Activated CD4-positive, alpha-beta T cell treated with anti-CD3 and anti-CD28 coated beads, Interleukin-2, amount 50 U/mL, for 1 hour (primary cell): ENCODE results near the gene MACROD2.
"Not testable (repeated sequence)": the region's sequence is repeated elsewhere in the genome, so short reads cannot be mapped to it uniquely, and the experiment has no call there.

Source experiments
- DNase-seq: peaks from one replicate; pipeline ENCODE4 v3.0.0-alpha.2; 2020

Gene MACROD2

GRCh38 chr20:15986690-15987089, 1991.4 kb downstream of the MACROD2 start:
- no peak for DNase-seq

DNA sequence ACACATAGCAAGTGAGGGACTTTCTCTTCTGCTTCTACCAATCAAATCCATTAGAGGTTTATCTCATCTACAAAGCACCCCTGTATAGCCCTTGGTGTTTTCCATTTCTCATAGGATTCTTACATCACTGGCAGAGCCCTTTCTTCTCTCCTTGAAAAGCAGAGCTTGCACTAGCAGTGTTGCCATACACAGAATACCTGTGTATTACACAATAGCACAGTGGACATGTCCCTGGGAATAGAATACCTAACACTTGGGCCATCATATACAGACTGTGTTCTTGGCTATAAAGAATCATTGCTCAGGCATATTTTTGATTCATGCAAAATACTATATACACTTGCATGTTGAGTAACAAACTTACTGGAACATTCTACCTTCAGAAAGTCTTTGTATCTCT, 1996.0 kb downstream of the MACROD2 start:
- no peak for DNase-seq

DNA sequence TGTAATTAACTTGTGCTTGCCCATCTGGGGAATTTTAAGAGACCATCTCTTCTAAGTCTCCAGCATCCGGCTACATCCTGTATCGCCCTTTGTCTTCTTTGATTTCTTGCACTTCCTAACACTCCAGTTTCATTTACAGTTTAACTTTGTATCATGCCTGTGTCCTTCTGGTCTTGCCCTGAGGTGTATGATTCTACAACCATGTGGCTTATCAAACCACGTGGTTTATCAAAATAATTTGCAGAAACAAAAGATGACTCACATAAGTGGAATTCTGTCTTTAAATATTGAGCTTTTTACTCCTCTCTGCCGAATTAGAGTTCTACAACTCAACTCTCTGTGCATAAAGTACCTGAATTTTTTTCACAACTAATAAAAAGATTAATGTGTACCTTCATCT, 1997.2 kb downstream of the MACROD2 start:
- DNase-seq, result no peak

DNA sequence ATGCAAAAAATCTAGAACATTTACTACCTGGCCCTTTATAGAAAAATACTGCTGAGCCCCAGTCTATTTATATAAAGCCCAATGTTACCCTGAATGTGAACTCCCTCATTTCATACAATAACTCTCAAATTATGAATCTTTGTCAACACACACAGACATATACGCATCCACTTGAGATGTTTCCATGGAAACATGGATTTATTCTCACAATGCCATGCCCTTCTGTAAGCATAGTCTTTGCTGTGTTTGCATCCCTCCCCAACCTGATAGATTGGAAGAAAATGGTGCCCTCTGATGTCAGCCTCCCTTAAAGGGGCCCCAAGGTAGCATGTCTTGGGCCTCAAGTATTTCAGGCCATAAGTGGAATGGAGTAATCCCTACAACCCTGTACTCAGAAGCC, 2004.8 kb downstream of the MACROD2 start:
- no peak for DNase-seq

DNA sequence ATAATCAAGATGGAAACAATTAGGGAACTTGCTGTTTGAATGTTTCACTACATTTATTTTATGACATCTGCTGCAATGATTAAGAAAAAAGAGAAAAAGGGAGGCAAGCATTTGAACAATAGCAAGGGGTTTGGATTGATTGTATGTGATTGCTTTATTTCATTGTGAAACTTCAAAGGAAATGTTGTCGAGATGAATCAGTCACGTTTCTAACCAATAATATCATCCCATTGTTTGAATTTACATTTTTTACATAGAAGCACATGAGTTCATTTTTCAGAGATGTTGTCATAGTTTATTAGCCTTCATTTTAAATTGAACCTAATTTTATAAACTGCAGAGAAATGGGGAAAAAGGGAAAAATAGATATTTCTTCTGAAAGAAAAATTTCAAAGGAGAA, 2006.0 kb downstream of the MACROD2 start:
- DNase-seq, result no peak

- no peak for DNase-seq
Observed at GRCh38 chr20:16003310-16003709, 2008.0 kb downstream of the MACROD2 start.

- no peak for DNase-seq
Observed at GRCh38 chr20:16004108-16004854, 2009.0 kb downstream of the MACROD2 start.

DNA sequence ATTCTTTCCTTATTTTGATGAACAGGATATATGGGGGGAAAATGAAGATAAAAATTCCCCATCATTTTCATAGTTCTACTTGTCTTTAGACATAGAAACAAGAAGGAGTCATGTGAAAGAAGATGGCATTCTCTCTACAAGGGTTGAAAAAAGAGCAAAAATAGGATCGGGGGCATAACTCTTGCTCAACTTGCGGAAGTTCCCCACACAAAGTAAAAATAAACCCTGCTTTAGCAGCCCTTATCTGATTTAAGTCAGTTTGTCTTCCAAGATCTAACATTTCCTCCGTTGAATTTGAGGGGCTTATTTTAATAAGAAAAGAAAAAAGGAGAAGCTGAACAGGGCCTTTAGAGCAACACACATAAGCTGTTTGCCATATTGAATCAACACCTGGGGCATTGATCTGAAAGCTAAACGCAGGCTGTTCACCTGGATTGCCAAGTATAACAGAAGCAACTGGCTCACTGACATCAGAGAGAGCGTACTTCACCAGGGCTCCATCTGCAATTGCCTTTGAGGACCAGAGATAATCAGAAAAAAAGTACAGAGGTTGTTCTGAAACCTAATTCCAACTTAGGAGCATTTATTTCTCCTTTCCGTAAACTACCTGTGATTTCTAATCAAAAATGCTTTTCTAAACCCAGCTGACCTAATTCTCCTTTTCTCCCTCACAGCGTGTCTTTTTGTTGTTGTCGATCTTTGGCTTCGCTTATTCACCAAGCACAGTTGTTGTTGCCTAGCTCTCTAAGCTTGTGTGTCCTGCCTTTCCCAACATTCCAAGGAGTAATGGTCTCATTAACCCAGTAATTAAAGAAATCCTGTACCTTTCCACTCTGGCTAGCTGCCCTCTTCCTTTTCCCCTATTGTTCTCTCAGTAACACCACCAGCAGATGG, 2010.0 kb downstream of the MACROD2 start:
- no peak for DNase-seq

- DNase-seq, result no peak
Observed at GRCh38 chr20:16005915-16006493, 2010.7 kb downstream of the MACROD2 start.

DNA sequence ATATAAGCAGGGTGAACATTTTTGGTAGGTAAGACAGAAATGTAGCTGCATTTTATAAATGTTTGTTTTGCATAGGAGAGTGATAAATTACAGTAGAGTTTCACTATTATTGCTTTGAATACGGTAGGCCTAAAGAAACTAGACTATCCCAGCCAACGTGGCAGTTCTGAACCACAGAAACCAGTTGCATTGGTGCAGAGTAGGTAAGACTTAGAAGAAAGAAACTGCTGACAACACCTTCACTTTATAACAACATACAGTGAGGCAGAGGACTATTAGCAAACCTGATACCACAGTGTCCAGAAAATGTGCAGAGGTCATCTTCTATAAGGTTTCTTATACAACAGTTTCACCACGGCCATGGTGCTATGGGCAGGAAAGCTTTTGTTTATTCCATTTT, 2011.8 kb downstream of the MACROD2 start:
- no peak for DNase-seq

DNA sequence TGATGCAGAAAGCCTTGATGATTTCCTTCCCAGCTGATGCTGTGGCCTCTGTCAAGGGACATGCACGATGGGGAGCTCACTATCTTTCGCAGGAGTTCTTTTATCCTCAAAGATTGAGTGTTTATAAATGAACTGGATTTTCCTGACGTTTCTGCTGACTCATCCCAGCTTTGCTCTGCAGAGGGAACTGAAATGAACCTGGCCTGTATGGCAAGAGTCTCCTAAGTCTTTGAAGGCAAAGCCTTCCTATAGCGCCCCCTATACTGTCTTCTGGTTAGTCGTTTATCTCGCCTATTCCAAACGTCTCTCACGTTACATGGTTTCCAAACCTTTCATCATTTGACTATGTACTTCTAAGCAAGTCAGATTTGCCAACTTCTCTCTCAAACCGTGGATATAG, 2012.6 kb downstream of the MACROD2 start:
- DNase-seq, result no peak

DNA sequence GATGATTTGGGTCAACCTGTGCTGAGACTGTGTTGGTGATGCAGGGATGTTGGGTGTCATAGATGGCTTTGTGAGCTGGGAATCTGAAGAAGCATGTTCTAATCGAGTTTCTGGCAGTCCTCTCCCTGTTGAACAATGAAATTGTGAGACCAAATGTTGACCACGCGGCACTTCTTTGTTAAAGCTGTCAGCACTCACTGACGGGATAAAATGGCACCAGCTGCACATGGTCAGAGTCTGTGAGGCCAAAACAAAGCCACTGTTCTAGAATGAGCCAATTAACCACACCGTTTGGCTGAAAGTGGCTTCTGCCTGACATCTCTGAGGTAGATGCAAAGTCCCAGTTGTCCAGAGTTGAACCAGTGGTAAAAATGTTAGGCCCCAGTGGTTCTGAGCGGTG, 2015.7 kb downstream of the MACROD2 start:
- DNase-seq, result no peak

DNA sequence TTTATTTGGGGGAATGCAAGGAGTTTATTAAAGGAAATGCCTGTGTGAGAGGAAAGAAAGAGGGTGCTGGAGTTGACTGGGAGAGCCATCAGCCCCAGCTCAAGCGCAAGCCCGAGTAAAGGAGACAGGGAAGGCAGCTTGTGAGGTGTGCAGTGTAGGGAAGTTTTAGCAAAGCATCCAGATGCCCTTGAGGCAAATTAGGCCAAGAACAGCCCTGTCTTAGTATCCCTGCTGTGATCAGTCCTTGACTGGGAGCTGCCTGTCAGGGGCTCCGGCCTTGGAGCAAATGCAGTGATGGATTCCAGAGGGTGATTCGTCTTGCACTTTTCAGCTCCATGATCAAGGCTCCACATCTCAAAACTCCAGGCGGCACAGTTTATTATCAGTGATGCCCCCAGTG, 2016.2 kb downstream of the MACROD2 start:
- no peak for DNase-seq

DNA sequence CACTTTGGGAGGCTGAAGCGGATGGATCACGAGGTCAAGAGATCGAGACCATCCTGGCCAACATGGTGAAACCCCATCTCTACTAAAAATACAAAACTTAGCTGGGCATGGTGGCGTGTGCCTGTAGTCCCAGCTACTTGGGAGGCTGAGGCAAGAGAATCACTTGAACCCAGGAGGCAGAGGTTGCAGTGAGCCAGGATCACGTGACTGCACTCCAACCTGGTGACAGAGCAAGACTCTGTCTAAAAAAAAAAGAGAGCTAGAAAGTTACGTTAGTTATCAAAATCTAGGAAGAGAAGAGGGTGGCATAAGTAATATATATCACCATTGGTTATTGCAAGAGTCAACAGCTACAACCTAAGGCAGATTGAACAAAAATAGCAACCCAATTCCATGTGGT, 2017.6 kb downstream of the MACROD2 start:
- not testable (repeated sequence) for DNase-seq

- no peak for DNase-seq
Observed at GRCh38 chr20:16013631-16014030, 2018.3 kb downstream of the MACROD2 start.

- no peak for DNase-seq
Observed at GRCh38 chr20:16014436-16014835, 2019.1 kb downstream of the MACROD2 start.

DNA sequence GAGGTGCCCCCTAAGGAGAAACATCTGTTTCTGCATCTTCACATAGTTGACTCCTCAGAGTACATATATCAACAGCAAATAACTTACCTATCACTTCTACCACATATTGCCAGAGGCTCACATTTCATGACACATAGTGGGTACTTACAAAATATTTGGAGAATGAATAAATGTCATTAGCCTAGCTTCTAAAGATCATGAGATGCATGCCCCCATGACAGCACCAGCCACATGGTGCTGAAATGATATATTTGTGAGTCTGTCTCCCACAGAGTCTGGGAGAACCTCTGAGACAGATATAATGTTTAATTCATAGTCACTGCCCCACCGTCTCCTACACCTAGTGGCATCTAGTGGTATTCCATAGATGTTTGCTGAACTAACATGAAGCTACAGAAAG, 2022.3 kb downstream of the MACROD2 start:
- DNase-seq, result no peak

DNA sequence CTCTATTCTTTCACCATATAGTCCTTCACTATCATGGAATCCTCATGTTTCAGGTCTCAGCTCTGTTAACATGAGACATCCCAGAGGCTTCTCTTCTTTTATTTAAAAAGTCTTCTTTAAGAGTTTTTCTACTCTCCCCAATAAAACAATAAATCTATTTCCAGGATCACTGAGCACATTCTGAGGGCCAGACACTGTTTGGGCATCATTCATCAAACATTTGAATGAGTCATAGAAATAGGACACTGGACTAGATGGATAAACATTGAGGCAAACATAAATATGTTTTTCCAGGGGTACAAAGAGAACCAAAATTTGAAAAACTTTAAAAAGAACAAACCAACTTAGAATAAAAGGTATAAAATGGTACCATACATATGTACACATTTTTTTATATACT, 2023.6 kb downstream of the MACROD2 start:
- no peak for DNase-seq

DNA sequence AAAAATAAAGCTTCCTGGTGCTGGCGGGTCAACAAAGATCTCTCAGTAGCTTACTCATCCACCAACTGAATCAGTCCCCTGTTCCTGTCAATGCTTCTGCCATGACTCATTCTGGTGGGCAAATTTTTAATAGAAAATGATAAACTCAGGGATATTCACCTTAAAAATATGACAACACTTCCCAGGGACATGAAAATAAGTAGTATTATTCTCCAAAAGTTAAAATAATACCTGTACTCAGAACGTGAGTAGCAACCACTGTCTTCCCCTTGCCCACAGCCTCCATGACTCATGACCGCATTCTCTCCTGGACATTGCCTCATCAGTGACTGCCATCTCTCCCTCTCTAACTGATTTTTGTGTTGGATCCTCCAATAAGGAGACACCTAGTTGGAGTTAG, 2025.7 kb downstream of the MACROD2 start:
- no peak for DNase-seq

DNA sequence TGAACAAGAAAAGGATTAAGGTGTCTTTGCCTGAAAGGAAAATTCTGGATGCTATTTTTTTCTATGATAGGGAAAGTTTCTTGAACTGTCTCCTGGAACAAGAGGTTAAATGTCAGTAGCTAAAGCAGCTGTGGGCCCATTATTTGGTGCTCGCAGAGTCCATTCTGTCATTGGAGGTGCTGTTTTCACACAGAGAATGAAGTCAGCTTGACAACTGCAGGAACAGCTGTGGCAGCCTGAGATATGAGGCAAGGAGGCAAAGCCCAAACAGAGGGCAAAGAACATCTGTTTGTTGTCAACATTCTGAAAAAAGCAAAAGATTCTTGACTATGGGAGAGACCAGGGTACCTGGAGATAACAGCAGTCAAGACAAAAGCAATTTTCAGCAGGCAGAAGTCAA, 2029.8 kb downstream of the MACROD2 start:
- DNase-seq, result no peak

DNA sequence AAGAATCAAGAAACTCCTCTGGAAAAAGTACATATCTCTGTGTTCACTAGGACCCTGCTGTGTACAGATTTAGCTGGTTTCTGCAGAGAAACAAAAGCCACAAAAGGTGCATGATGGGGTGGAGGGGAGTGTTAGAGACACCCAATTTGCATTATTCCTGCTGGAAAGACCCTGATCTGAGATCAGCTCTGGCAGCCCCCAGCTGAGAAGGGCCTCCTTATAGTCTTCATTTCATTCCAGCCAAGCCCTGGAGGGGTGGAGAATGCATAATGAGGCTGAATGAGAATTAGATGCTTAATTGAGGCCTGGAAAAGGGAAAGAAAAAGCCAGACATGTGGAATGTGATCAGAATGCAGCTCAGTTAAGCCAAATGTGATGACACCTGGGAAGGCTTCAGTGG, 2032.4 kb downstream of the MACROD2 start:
- DNase-seq, result no peak

- no peak for DNase-seq
Observed at GRCh38 chr20:16028923-16029322, 2033.6 kb downstream of the MACROD2 start.

GRCh38 chr20:16030253-16030652, 2034.9 kb downstream of the MACROD2 start:
- no peak for DNase-seq

DNA sequence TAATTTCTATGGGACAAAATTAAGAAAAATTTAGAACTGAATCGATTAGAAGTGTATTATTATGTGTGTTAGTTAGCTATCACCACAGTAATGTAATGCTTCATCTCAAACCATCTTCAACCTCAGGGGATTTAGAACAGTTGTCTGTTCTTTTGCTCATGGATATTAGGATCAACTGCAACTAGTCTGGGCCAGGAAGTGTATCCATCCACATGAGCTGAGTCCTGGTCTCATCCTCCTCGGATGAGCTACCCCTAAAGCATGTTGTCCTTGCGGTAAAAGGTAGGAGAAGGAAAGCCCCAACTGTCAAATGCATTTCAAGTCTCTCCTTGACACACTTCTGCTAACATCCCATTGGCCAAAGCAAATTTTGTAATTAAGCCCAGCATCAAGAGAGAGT, 2040.3 kb downstream of the MACROD2 start:
- DNase-seq, result no peak
